ENCODE results near the gene PICK1. TPM values are rescaled to one million over a fixed set of nuclear protein-coding genes. Genes with fewer than 3 reads are reported as not detected.
"Not testable (repeated sequence)": the region's sequence is repeated elsewhere in the genome, so short reads cannot be mapped to it uniquely, and the experiment has no call there.

PICK1 gene
- total RNA-seq, 2 donors from 2014 or later = 21.2 to 24.2 TPM

GRCh38 chr22:38110008-38110862 lies 53.0 kb downstream of the PICK1 start, which contains the start of gene BAIAP2L2:
BAIAP2L2 (minus strand) TSS chr22:38110684; CDS start chr22:38110525, 159 bp downstream.
- no peak within 1 kb of the TSS for H3K4me3 Mint-ChIP-seq
- DNase-seq (no peak), ATAC-seq (replicated peaks in 1 of 2) (no peak)
- peak within 1 kb of the TSS; percentile 74 for H3K27ac Mint-ChIP-seq
- no peaks in the 10 kb centered on the region for H3K27me3 Mint-ChIP-seq (ENCODE audit: low read depth)
- peaks cover 0 to 2% of the 10 kb centered on the region in 2 donors for H3K36me3 Mint-ChIP-seq (ENCODE audit: insufficient read depth in 2 of 2)
- H3K4me1 Mint-ChIP-seq (ENCODE audit: low read depth) = no peaks in the 10 kb centered on the region
- H3K9me3 Mint-ChIP-seq = no peaks in the 10 kb centered on the region

- Mint-ChIP-seq H3K9me3 (no peaks in the 10 kb centered on the region), H3K27me3 (ENCODE audit: low read depth) (no peaks in the 10 kb centered on the region), H3K4me1 (ENCODE audit: low read depth) (no peaks in the 10 kb centered on the region), H3K27ac (no peak overlapping the region), H3K36me3 (ENCODE audit: insufficient read depth in 2 of 2) (peaks cover 0 to 2% of the 10 kb centered on the region in 2 donors), H3K4me3 (no peak overlapping the region)
- no peak for DNase-seq
- no peak for ATAC-seq (replicated peaks in 1 of 2)
These were observed 54.0 kb downstream of the PICK1 start for GRCh38 chr22:38110863-38111852.

- Mint-ChIP-seq H3K4me1 (ENCODE audit: low read depth) (no peaks in the 10 kb centered on the region), H3K27me3 (ENCODE audit: low read depth) (no peaks in the 10 kb centered on the region), H3K36me3 (ENCODE audit: insufficient read depth in 2 of 2) (peaks cover 0 to 2% of the 10 kb centered on the region in 2 donors), H3K4me3 (no peak overlapping the region), H3K9me3 (no peaks in the 10 kb centered on the region), H3K27ac (no peak overlapping the region)
- DNase-seq (no peak), ATAC-seq (replicated peaks in 1 of 2) (no peak)
These were observed 54.7 kb downstream of the PICK1 start for GRCh38 chr22:38111925-38112355.

GRCh38 chr22:38112381-38112780 lies 55.2 kb downstream of the PICK1 start:
- Mint-ChIP-seq H3K27ac (no peak overlapping the region), H3K9me3 (no peaks in the 10 kb centered on the region), H3K36me3 (ENCODE audit: insufficient read depth in 2 of 2) (peaks cover 0 to 2% of the 10 kb centered on the region in 2 donors), H3K4me3 (no peak overlapping the region), H3K4me1 (ENCODE audit: low read depth) (no peaks in the 10 kb centered on the region), H3K27me3 (ENCODE audit: low read depth) (no peaks in the 10 kb centered on the region)
- ATAC-seq (replicated peaks in 1 of 2) (no peak), DNase-seq (no peak)

- ATAC-seq (replicated peaks in 1 of 2) = peak; percentile 77 to 86
- Mint-ChIP-seq H3K36me3 (ENCODE audit: insufficient read depth in 2 of 2) (peaks cover 0 to 2% of the 10 kb centered on the region in 2 donors), H3K4me1 (ENCODE audit: low read depth) (no peaks in the 10 kb centered on the region), H3K27me3 (ENCODE audit: low read depth) (no peaks in the 10 kb centered on the region), H3K4me3 (no peak overlapping the region), H3K27ac (peak overlapping the region; percentile 86), H3K9me3 (no peaks in the 10 kb centered on the region)
- peak; percentile 79 to 85 for DNase-seq
These were observed 57.5 kb downstream of the PICK1 start for GRCh38 chr22:38114484-38115398.

GRCh38 chr22:38115423-38116205 lies 58.4 kb downstream of the PICK1 start:
- no peak for DNase-seq
- no peak for ATAC-seq (replicated peaks in 1 of 2)

GRCh38 chr22:38117556-38117955 lies 60.4 kb downstream of the PICK1 start:
- not testable (repeated sequence) for ATAC-seq (replicated peaks in 1 of 2); H3K4me3 Mint-ChIP-seq

More at GRCh38 chr22:38115423-38116205, 58.4 kb downstream of the PICK1 start:
- H3K27ac Mint-ChIP-seq = no peak overlapping the region
- no peaks in the 10 kb centered on the region for H3K9me3 Mint-ChIP-seq
- H3K27me3 Mint-ChIP-seq (ENCODE audit: low read depth) = no peaks in the 10 kb centered on the region
- H3K4me3 Mint-ChIP-seq = no peak overlapping the region
- H3K4me1 Mint-ChIP-seq (ENCODE audit: low read depth) = no peaks in the 10 kb centered on the region
- H3K36me3 Mint-ChIP-seq (ENCODE audit: insufficient read depth in 2 of 2) = peaks cover 0 to 2% of the 10 kb centered on the region in 2 donors

GRCh38 chr22:38118182-38118581 lies 61.0 kb downstream of the PICK1 start:
- ATAC-seq (replicated peaks in 1 of 2) (no peak), DNase-seq (no peak)
- Mint-ChIP-seq H3K27me3 (ENCODE audit: low read depth) (no peaks in the 10 kb centered on the region), H3K36me3 (ENCODE audit: insufficient read depth in 2 of 2) (no peaks in the 10 kb centered on the region), H3K4me1 (ENCODE audit: low read depth) (no peaks in the 10 kb centered on the region), H3K27ac (no peak overlapping the region), H3K4me3 (no peak overlapping the region), H3K9me3 (no peaks in the 10 kb centered on the region)

More at GRCh38 chr22:38117556-38117955, 60.4 kb downstream of the PICK1 start:
- not testable (repeated sequence) for H3K4me1 Mint-ChIP-seq (ENCODE audit: low read depth); H3K36me3 Mint-ChIP-seq (ENCODE audit: insufficient read depth in 2 of 2); DNase-seq; H3K27ac Mint-ChIP-seq; H3K9me3 Mint-ChIP-seq; H3K27me3 Mint-ChIP-seq (ENCODE audit: low read depth)

GRCh38 chr22:38118747-38119146 lies 61.5 kb downstream of the PICK1 start:
- not testable (repeated sequence) for H3K9me3 Mint-ChIP-seq; H3K27ac Mint-ChIP-seq; H3K27me3 Mint-ChIP-seq (ENCODE audit: low read depth); DNase-seq; H3K4me1 Mint-ChIP-seq (ENCODE audit: low read depth); ATAC-seq (replicated peaks in 1 of 2); H3K36me3 Mint-ChIP-seq (ENCODE audit: insufficient read depth in 2 of 2); H3K4me3 Mint-ChIP-seq

GRCh38 chr22:38120359-38121110 lies 63.3 kb downstream of the PICK1 start:
- H3K4me3 Mint-ChIP-seq = no peak overlapping the region
- H3K27me3 Mint-ChIP-seq (ENCODE audit: low read depth) = no peaks in the 10 kb centered on the region
- no peaks in the 10 kb centered on the region for H3K9me3 Mint-ChIP-seq
- ATAC-seq (replicated peaks in 1 of 2) (no peak), DNase-seq (no peak)
- H3K4me1 Mint-ChIP-seq (ENCODE audit: low read depth) = peaks cover 4% of the 10 kb centered on the region
- no peaks in the 10 kb centered on the region for H3K36me3 Mint-ChIP-seq (ENCODE audit: insufficient read depth in 2 of 2)
- H3K27ac Mint-ChIP-seq = no peak overlapping the region

- Mint-ChIP-seq H3K4me3 (no peak overlapping the region), H3K36me3 (ENCODE audit: insufficient read depth in 2 of 2) (no peaks in the 10 kb centered on the region), H3K27me3 (ENCODE audit: low read depth) (no peaks in the 10 kb centered on the region), H3K4me1 (ENCODE audit: low read depth) (peaks cover 4% of the 10 kb centered on the region), H3K27ac (no peak overlapping the region), H3K9me3 (no peaks in the 10 kb centered on the region)
- ATAC-seq (replicated peaks in 1 of 2) (no peak), DNase-seq (no peak)
These were observed 65.4 kb downstream of the PICK1 start for GRCh38 chr22:38122616-38123015.
